Lower lobe of right lung (tissue), 2 donors: ENCODE results near the gene RPS6KA2. TPM values are rescaled to one million over a fixed set of nuclear protein-coding genes. Genes with fewer than 3 reads are reported as not detected.

Experiments used
- ATAC-seq, 2 donors: fragments of 200-7000 bp; cut with Tn5 transposase; one replicate each; pipeline ENCODE4 v1.9.1; 2020 to 2022; ENCODE audit warnings: mild to moderate bottlenecking in 2 of 2, moderate library complexity in 2 of 2
- DNase-seq: peaks from one replicate; pipeline ENCODE4 v3.0.0-alpha.2; 2020
- H3K27ac ChIP-seq: fragments of 200-600 bp; one replicate; pipeline ENCODE4 v1.8.0; 2022
- H3K27me3 ChIP-seq: fragments of 200-600 bp; one replicate; pipeline ENCODE4 v1.8.0; 2022; ENCODE audit warnings: low read depth
- H3K36me3 ChIP-seq: fragments of 200-600 bp; one replicate; pipeline ENCODE4 v1.8.0; 2022; ENCODE audit warnings: mild to moderate bottlenecking
- H3K4me1 ChIP-seq: fragments of 200-600 bp; one replicate; pipeline ENCODE4 v1.8.0; 2022
- H3K4me3 ChIP-seq: fragments of 200-600 bp; one replicate; pipeline ENCODE4 v1.8.0; 2022; ENCODE audit warnings: mild to moderate bottlenecking
- H3K9me3 ChIP-seq: fragments of 200-600 bp; one replicate; pipeline ENCODE4 v1.8.0; 2022
- CTCF ChIP-seq: fragments of 200-600 bp; IDR thresholded peaks from one replicate; pipeline ENCODE4 v1.8.0; 2022; ENCODE audit warnings: antibody characterized with exemption, mild to moderate bottlenecking
- intact Hi-C: fragments of 100-400 bp; cut with DNase I; formaldehyde crosslinking; loops from one replicate; pipeline ENCODE4 v1.11.0; 2022
- total RNA-seq: library from RNA; stranded (reverse); fragmentation: NEBNext Ultra II Directional; extraction: Animal tissue kit (Norgen Biotek cat#: 25700); gene quantifications from one replicate; pipeline ENCODE4 v1.2.1, GENCODE V29; 2021
- donor health status: DM: no; HTN: yes; CAD: no; lungs with severe emphysema.

The RPS6KA2 gene
- total RNA-seq, 1 donor from 2014 or later: 102 TPM

GRCh38 chr6:166579237-166579850, 47.7 kb downstream of the RPS6KA2 start:
- no peak for DNase-seq

GRCh38 chr6:166578536-166579236, 48.4 kb downstream of the RPS6KA2 start:
- H3K4me1 ChIP-seq: peaks cover 17% of the 10 kb centered on the region
- no peaks in the 10 kb centered on the region for H3K9me3 ChIP-seq
- ATAC-seq: no peak
- no peak for DNase-seq
- H3K36me3 ChIP-seq: no peaks in the 10 kb centered on the region
- H3K4me3 ChIP-seq: no peak overlapping the region
- TF ChIP-seq CTCF: no peak
- no peak overlapping the region for H3K27ac ChIP-seq
- no peaks in the 10 kb centered on the region for H3K27me3 ChIP-seq
- intact Hi-C loops: no loop called here

More at GRCh38 chr6:166579237-166579850, 47.7 kb downstream of the RPS6KA2 start:
- no peak for TF ChIP-seq CTCF
- peak in 1 of 2 donors; percentile 61 for ATAC-seq
- intact Hi-C loops: no loop called here
- H3K4me3 ChIP-seq: no peak overlapping the region
- no peaks in the 10 kb centered on the region for H3K36me3 ChIP-seq
- H3K27ac ChIP-seq: no peak overlapping the region
- H3K4me1 ChIP-seq: peaks cover 11% of the 10 kb centered on the region
- H3K27me3 ChIP-seq: no peaks in the 10 kb centered on the region
- H3K9me3 ChIP-seq: no peaks in the 10 kb centered on the region

GRCh38 chr6:166575205-166575604, 51.8 kb downstream of the RPS6KA2 start:
- Histone ChIP-seq H3K27me3 (no peaks in the 10 kb centered on the region), H3K27ac (no peak overlapping the region), H3K4me1 (peaks cover 39% of the 10 kb centered on the region), H3K4me3 (no peak overlapping the region), H3K36me3 (no peaks in the 10 kb centered on the region), H3K9me3 (no peaks in the 10 kb centered on the region)
- no peak for DNase-seq
- intact Hi-C loops: no loop called here
- TF ChIP-seq CTCF: no peak
- no peak for ATAC-seq

GRCh38 chr6:166573511-166574216, 53.4 kb downstream of the RPS6KA2 start:
- ATAC-seq: peak; percentile 40 to 62
- Histone ChIP-seq H3K27ac (peak overlapping the region; percentile 12), H3K9me3 (no peaks in the 10 kb centered on the region), H3K27me3 (no peaks in the 10 kb centered on the region), H3K4me1 (peaks cover 33% of the 10 kb centered on the region), H3K4me3 (no peak overlapping the region), H3K36me3 (no peaks in the 10 kb centered on the region)
- TF ChIP-seq CTCF: no peak
- no peak for DNase-seq
- intact Hi-C loops: no loop called here

GRCh38 chr6:166572370-166573261, 54.4 kb downstream of the RPS6KA2 start:
- Histone ChIP-seq H3K27ac (peak overlapping the region; percentile 61), H3K4me3 (no peak overlapping the region), H3K36me3 (no peaks in the 10 kb centered on the region), H3K27me3 (no peaks in the 10 kb centered on the region), H3K9me3 (no peaks in the 10 kb centered on the region), H3K4me1 (peaks cover 36% of the 10 kb centered on the region)
- DNase-seq: peak; percentile 63
- intact Hi-C loops: no loop called here
- no peak for TF ChIP-seq CTCF
- peak; percentile 91 to 95 for ATAC-seq
